ENCODE measurements around the gene MYL11.
"Not testable (repeated sequence)": the region's sequence is repeated elsewhere in the genome, so short reads cannot be mapped to it uniquely, and the experiment has no call there.

The MYL11 gene, protein sequence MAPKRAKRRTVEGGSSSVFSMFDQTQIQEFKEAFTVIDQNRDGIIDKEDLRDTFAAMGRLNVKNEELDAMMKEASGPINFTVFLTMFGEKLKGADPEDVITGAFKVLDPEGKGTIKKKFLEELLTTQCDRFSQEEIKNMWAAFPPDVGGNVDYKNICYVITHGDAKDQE

DNA sequence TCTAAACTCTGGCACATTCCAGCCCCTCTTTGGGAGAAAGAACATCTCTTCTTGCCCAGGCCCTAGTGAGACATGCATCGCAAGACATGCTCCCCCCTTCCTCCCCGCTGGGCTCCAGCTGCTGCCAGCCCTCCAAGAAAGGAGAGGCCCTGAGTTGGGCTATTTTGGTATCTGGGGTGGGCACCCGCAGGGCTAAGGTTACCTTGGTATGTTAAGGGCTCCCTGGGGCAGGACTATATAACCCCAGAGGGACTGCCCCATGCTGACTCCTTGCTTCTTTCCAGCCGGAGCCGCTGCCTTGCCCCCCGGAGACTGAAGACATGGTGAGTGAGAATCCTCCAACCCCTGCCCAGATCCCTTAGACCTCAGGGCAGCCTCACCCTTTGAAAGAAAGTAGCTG, at the start of gene MYL11:
TSS of gene MYL11 (plus strand) at position 265 of the 400 bp plus-strand sequence. CDS start at position 321, 56 bp downstream.
- DNase-seq (ENCODE audit: low read depth) = no peak

DNA sequence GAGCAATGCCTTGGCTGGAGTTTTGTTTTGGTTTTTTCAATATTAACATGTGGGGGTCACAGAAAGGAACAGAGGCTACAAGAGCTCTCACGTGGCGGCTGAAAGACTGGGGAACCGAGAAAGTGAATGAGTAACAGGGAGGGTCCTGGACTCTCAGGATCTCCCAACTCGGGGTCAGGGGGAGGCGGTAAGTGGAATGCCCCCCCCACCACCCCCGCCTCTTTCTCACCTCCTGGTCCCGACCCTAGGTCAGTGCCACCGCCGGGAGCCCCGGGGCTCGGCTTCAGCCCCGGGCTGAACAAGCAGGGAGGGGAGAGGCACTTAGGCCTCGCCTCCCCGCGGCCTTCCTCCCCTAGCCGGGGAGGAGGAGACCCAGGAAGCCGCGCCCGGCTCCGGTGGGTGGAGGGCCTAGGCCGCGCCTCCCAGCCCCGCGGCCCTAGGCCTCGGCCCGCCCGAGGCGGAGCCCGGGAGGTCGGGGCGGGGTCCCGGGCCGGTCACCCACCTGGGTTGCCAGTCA, 40.1 kb upstream of the MYL11 start:
- DNase-seq (ENCODE audit: low read depth) = peak; percentile 82

DNA sequence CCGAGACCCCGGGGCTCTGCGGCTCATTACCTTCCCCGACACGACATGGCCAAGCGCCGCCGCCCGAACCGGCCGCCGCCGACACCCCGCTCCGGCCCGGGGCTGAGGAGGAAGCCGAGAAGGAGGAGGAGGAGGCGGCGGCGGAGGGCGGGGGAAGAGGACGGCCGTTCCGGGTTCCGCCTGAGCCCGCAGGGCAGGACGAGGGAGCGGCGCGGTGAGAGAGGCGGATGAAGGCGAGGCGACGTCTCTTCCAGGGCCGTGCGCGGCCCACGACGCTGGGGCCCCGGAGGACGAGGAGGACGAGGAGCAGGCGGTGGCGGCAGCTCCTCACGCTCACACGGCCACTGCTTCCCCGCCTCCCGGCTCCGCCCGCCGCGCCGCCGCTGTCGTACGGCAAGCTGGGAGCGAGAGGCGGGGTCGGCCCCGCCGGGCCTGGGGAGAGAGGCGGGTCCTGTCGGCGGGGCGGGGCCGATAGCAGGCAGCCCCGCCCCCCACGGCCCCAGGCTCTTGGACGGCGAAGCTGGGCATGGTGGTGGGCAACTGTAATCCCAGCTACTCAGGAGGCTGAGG, 39.5 kb upstream of the MYL11 start:
- DNase-seq (ENCODE audit: low read depth) = peak; percentile 77

DNA sequence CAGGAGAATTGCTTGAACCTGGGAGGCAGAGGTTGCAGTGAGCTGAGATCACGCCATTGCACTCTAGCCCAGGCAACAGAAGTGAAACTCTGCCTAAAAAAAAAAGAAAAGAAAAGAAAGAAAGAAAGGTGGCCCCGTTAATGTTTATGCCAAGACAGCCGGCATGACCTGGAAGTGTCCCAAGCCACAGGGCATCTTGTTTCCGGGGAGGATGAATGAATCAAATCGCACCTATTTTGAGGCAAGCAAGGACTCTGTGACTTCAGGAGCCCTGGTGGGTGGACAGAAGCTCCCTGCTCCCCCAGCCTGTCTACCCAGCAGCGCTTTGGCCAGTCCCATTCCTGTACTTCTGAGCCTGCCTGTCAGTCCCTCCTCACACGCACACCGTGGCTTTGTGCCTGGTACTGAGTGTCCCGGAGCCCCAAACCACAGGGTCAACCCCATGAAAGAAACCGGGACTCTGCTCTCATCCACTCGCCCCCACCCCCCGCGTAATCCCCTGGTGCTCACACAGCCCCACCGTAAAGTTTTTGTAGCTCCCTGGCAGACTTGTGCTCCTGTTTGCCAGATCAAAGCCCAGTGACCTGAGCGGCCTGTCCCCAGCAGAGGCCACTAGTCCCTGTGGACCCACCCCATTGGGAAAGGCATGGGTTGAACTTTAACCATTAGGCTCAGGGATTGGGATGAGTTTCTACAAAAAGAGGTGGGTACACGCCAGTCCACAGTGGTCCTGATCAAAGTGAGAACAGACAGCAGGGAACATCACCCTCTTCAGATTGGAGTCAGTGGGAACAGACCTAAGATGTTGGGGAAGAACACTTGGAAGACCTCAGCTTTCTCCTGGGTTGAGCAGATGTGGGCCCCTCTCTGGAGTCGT, 38.8 kb upstream of the MYL11 start:
- DNase-seq (ENCODE audit: low read depth) = no peak

DNA sequence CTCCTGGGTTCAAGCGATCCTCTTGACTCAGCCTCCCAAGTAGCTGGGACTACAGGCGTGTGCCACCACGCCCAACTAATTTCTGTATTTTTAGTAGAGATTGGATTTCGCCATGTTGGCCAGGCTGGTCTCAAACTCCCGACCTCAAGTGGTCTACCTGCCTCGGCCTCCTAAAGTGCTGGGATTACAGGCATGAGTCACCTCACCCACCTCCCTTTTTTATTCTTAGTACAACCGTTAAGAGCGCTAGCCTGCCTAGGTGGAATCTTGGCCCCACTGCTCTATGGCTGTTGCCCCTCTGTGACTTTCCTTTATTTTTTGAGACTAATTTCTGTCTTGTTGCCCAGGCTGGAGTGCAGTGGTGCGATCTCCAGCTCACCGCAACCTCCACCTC, 36.6 kb upstream of the MYL11 start:
- not testable (repeated sequence) for DNase-seq (ENCODE audit: low read depth)

DNA sequence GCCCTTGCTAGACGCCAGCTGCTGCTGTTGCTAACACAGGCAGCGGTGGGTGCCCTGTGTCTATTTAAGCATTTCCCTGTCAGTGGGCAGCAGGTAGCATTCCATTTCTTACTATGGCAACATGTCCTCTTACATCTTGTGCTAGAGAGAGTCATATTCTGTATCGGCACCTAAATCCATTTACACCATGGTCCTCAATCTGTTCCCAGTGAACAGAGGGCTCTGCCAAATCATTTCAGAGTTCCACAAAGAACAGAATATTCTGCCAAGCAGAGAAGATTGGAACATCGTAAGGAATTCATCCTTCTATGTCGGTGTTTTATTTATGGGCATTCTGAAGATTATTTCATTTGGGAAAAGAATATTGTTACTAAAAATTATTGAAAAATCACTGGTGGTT, 35.9 kb upstream of the MYL11 start:
- DNase-seq (ENCODE audit: low read depth) = not testable (repeated sequence)

DNA sequence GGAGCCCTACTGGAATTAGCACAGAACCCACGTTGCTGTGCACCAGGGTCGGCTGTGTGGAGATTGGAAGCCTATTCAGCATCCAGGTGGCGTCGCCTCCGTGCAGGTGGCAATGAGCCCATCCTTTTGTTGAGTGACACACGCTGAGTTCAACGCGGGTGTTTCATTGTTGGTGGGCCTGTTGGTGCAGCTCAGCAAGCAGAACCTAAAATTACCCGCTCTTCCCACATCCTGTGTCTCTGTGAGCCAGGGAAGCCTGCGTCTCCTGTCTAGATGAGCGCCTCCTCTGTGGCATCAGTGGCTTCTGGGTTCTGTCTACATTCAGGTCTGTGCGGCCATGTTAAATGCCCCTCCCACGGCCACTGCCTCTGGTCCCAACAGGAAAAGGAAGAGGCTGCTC, 34.0 kb upstream of the MYL11 start:
- DNase-seq (ENCODE audit: low read depth) = no peak

DNA sequence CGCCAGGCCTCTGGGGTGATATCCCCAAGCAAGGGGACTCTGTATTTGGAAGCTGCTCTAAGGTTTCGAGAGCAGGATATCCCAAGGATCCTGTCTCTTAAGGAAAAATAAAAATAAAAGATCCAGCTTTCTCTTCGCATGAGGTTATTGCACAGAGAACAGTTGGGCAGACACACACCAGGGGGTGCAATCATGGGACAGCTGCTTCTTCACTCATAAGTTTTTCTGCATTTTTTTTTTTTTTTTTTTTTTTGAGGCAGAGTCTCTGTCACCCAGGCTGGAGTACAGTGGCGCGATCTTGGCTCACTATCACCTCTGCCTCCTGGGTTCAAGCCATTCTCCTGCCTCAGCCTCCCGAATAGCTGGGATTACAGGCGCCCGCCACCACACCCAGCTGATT, 32.6 kb upstream of the MYL11 start:
- not testable (repeated sequence) for DNase-seq (ENCODE audit: low read depth)

DNA sequence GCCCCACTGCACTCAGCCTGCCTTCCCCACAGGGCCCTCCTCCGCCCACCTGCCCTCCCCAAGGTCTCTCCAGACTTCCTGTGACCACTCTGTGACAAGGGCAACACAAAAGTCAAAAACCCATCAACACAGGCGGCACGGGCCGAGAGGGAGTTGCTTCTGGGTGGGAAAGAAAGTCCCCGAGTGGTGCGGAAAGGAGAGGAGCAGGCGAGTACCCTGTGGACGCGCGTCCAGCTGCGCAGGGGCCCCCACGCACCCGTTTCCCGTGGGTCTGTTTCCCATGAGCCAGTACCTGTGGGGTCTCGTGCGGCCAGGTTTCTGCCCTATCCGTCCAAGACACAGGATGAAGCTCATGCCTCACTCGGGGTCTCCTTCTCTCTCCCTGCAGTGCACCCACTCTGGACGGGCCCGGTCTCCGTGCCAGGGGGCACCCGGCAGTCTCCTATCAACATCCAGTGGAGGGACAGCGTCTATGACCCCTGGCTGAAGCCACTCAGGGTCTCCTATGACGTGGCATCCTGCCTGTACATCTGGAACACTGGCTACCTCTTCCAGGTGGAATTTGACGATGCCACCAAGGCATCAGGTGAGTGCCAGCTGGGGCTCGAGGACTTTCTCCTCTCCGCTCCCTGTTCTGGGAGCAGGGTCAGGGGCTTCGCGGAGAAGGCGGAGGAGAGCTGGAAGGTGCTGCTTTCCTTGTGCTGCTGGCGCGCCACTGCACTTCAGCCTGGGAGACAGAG, 31.7 kb upstream of the MYL11 start:
- no peak for DNase-seq (ENCODE audit: low read depth)

DNA sequence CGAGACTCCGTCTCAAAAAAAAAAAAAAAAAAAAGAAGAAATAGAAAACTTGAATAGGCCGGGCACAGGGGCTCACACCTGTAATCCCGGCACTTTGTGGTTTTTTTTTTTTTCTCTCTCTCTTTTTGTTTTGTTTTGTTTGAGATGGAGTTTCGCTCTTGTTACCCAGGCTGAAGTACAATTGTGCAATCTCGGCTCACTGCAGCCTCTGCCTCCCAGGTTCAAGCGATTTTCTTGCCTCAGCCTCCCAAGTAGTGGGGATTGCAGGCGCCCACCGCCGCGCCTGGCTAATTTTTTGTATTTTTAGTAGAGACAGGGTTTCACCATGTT, 31.1 kb upstream of the MYL11 start:
- not testable (repeated sequence) for DNase-seq (ENCODE audit: low read depth)

DNA sequence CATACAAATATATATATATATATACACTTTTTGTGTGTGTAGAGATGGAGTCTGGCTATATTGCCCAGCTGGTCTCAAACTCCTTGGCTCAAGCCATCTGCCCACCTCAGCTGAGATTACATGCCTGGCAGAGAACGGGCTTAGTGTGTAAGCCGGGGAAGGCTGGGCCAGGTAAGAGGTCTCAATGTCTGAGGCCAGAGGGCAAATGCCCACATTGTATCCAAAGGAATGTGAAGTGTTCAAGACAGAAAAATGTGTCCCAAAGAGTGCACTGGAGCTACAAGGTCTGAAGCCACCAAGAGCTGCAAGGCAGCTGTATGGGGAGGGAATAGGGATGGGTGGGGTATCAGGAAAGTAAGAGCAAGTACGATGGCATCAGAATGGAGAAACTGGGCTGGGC, 28.3 kb upstream of the MYL11 start:
- no peak for DNase-seq (ENCODE audit: low read depth)

DNA sequence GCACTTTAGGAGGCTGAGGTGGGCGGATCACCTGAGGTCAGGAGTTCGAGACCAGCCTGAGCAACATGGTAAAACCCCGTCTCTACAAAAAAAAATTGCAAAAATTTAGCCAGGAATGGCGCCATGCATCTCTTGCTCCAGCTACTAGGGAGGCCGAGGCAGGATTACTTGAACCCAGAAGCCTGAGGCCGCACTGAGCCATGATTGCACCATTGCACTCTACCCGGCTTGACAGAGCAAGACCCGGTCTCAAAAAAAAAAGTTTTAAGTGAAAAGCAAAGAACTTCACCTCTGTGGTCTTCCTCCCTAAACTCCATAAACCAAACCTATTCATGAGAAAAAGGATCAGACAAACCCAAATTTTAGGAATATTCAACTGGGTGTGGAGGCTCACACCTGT, 26.5 kb upstream of the MYL11 start:
- DNase-seq (ENCODE audit: low read depth) = no peak

DNA sequence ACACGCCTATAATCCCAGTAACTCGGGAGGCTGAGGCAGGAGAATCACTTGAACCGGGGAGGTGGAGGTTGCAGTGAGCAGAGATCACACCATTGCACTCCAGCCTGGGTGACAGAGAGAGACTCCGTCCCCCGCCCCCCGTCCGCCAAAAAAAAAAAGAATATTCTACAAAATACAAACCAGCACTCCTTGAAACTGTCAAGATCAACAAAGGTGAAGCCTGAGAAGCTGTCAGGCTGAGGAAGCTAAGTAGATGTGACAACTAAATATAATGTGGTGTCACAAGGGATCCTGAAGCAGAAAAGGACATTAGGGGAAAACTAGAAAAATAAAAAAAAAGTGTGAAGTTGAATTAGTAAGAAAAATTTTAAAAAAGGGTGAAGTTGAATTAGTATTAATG, 25.7 kb upstream of the MYL11 start:
- DNase-seq (ENCODE audit: low read depth) = no peak

DNA sequence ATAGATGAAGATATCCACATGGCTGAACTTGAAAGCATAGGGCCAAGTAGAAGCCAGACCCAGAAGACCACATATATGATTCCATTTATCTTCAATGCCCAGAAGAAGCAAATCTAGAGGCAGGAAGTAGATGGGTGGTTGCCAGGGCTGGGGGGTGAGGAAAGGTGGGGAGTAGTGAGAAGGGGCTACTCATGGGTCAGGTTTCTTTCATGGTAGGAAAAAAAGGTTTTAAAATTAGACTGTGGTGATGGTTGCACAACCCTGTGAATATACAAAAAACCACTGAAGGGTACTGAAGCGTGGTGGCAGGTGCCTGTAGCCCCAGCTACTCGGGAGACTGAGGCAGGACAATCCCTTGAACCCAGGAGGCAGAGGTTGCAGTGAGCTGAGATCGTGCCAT, 24.9 kb upstream of the MYL11 start:
- no peak for DNase-seq (ENCODE audit: low read depth)

DNA sequence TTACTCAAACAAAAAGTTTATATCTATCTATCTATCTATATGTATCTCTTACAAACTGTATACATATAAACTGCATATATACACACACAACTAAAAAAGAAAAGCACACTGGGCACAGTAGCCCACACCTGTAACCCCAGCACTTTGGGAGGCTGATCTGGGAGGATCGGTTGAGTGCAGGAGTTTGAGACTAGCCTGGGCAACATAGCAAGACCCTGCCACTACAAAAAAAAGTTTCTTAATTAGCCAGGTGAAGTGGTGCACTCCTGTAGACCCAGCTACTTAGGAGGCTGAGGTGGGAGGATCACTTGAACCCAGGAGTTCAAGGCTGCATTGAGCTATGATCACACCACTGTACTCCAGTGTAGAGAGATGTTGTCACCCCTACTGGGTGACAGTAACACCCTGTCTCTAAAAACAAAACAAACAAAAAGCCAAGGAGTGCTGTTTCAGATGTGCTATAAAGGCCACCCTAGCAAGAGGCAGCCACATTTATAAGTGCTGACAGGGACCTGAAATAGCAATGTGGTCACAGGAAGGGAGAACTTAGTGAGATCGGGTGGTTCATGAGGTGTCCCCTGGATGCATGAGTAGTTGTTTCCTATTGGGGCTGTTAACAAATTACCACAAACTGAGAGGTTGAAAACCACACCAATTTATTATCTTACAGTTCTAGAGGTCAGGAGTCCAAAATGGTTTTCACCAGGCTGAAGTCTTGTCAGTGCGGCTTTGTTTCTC, 24.3 kb upstream of the MYL11 start:
- DNase-seq (ENCODE audit: low read depth) = no peak

DNA sequence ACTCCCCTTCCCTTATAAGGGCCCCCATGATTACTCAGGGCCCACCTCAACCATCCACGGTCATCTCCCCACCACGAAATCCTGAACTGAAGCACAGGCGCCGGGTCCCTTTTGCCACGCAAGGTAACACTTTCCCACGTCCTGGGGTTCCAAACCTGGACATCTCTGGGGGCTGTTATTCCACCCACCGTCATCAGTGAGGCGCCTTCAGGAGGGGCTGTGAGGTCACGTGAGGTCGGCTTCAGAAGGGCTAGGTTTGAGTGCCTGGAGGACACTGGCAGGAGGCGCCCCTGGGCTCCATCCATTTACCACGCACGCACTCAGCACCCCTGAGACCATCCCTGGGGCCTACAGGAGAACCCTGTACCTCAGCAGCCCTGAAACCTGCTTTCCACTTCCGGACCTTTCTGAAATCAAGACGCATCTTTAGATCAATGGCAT, 23.6 kb upstream of the MYL11 start:
- DNase-seq (ENCODE audit: low read depth) = no peak

DNA sequence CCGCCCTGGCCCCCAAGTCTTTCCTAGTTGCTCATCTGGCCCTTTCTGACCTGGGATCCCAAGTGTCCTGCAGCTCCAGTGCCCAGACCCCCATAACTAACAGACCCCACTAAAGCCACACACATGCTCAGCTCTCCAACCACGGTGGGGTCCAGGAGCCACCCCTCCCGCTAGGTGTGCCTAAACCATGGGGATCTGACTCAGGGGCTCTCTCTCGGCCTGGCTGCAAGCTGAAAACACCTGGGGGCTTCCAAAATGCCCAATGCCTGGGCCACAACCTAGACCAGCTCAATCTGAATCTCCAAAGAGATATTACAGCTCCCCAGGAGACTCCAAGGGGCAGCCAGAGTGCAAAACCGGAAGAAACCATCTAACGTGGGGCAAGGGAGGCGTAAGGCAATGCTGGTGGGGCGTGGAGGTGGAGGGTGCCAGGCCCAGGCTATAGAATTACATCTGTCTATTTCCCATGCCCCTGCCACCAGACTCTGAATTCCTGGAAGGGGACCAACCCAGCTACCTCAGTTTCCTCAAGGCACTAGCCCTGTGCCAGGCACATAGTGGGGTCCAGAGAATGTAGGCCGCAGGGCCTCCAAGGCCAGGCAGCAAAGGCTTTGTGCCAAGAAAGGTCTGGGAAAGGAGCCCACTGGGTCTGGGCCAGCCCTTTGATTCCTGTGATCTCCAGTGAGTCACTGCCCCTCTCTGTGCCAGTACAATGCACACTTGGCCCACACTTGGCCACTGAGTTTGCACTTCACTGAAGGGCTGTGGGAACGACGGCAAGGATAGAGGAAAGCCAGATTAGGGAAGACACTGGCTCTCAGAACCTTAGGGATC, 22.8 kb upstream of the MYL11 start:
- DNase-seq (ENCODE audit: low read depth) = no peak

DNA sequence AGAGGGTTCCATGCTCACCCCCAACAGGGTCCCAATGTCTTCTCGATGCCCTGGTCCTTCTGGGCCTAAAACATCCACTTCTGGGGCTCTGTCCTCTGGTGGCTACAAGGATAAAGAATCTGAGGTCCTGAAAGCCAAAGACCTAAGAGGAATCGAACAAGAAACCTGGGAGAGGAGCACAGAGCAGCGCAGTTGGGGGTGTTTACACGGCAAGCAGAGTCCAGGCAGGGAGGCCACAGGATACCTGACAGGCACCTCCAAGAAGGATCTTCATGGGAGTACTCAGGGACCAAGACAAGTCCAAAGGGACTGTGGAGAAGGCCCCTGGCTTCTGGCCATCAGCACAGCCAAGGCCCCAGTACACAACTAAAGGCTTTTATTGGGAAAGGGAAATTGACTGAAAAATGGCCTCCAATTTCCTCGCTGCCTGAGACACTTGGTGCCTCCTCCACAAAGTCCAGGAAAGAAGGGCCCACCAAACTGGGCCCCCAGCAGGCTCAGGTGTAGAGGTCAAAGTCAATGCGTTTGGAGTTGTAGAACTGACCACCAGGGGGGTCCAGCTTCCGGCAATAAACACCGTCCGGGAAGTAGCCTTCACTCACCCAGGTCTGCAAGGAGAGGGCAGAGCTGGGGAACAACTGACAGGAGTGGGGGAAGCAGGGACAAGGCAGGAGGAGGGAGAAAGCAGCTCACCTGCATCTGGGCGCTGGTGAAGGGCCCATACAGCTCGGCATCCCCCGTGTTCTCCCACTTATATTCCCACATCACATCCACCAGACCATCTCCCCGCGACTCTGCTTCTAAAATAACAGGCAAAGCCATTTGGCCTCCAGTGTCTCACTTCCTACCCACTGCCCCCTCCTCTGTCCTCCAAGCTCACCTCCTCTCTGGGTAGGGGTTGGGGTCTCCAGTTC, 21.9 kb upstream of the MYL11 start:
- no peak for DNase-seq (ENCODE audit: low read depth)

DNA sequence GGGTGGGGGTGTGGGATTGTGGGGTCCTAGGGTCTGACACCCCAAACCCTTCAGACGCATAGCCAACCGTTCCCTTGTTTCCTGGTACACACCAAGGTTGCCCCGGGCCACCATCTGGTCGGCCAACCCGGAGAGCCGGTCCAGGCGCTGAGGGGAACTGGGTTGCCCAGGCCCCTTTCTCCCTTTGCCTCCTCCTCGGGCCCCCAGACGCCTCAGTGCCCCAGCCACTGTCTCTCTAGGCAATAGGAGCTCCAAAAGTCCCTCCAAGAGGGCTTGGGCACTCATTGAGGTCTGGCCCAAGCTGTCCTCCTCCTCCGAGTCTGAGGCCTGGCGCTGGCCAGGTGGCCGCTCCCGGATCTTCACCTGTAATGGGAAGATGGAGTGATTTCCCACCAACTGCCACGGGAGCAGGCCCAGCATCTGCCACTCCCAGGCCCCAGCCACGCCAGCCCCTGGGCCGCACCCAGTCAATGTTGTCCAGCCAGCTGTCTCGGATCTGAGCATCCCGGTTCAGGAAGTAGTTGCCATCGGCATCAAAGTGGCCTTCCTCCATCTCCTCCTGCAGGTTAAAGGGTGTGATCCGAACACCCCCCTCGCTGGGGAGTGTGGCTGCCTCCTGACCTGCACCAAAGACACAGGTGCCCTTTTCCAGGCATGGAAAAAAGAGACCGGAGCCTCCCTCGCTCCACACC, 21.0 kb upstream of the MYL11 start:
- DNase-seq (ENCODE audit: low read depth) = no peak

All from activated T-helper 1 cell treated with Interleukin-2 at 50 U/mL for 16 hours (primary cell).